Neural cell (in vitro differentiated cells): ENCODE data around the gene BLOC1S1.

ENCODE experiments used
- CTCF ChIP-seq: fragments of 450-650 bp; IDR thresholded peaks from 2 replicates; pipeline ENCODE4 v1.5.1; 2014; ENCODE audit warnings: antibody characterized with exemption, mild to moderate bottlenecking, moderate library complexity; ENCODE audit not compliant: poor library complexity, severe bottlenecking
- EZH2 ChIP-seq: fragments of 200-600, 300-800 bp; shearing (Covaris generic), sonication (generic); IDR thresholded peaks from 2 replicates; pipeline ENCODE4 v1.6.1; 2014; ENCODE audit warnings: antibody characterized with exemption, low read length, borderline replicate concordance, mild to moderate bottlenecking; ENCODE audit not compliant: insufficient read depth, poor library complexity, severe bottlenecking
- MXI1 ChIP-seq: fragments of 450-650 bp; conservative IDR thresholded peaks from 2 replicates; pipeline ENCODE4 v1.6.1; 2014; ENCODE audit warnings: antibody characterized with exemption, mild to moderate bottlenecking; ENCODE audit not compliant: poor library complexity, severe bottlenecking
- RAD21 ChIP-seq: fragments of 450-650 bp; conservative IDR thresholded peaks from 2 replicates; pipeline ENCODE4 v1.6.1; 2014; ENCODE audit warnings: antibody characterized with exemption, mild to moderate bottlenecking, moderate library complexity
- REST ChIP-seq: IDR thresholded peaks from 2 replicates; pipeline ENCODE4 v1.6.1; 2012; ENCODE audit warnings: borderline replicate concordance

GRCh38 chr12:55694188-55694515 lies 21.7 kb upstream of the BLOC1S1 start:
- TF ChIP-seq CTCF (no peak), MXI1 (no peak), REST (no peak), EZH2 (no peak), RAD21 (no peak)
